Breast epithelium (tissue), 3 donors: Measurements from ENCODE around the gene COL18A1.

Source experiments
- CTCF ChIP-seq, 3 donors: fragments of 450-650 bp; IDR thresholded peaks; one replicate each; pipeline ENCODE4 v1.5.1; 2016 to 2017; ENCODE audit warnings: antibody characterized with exemption in 3 of 3, mild to moderate bottlenecking in 3 of 3, moderate library complexity in 3 of 3
- POLR2A ChIP-seq: fragments of 450-650 bp; IDR thresholded peaks from one replicate; pipeline ENCODE4 v1.6.1; 2016; ENCODE audit warnings: antibody characterized with exemption, mild to moderate bottlenecking, moderate library complexity
- POLR2AphosphoS5 ChIP-seq, 3 donors: sonication (generic); formaldehyde crosslinking; IDR thresholded peaks; one replicate each; pipeline ENCODE4 v1.6.1; 2017; ENCODE audit warnings: antibody characterized with exemption in 3 of 3

GRCh38 chr21:45450423-45451090 is 45.6 kb downstream of the COL18A1 start:
- TF ChIP-seq CTCF (IDR thresholded peaks at IDR 0.05) (no peak), POLR2A (no peak), POLR2AphosphoS5 (IDR thresholded peaks at IDR 0.05) (no peak)
